ENCODE measurements around the gene PRSS1.
"Not testable (repeated sequence)": the region's sequence is repeated elsewhere in the genome, so short reads cannot be mapped to it uniquely, and the experiment has no call there.

Gene PRSS1

DNA sequence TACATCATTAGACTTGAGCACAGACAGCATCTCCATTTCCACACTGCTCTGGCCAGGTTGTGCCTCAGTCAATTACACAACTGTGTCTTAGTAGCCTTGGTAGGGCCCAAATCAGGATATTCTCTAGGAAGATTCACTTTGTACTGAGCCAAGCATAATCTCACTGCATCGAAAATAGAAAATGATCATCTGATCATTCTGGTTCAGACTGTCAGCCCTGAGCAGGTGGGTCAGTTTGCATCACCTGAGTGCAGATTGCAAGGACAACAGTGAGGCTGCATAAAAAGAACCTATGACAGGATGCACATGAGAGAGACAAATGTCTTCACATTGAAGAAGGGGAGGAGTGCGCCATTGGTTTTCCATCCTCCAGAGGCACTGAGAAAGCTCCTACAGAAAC, 862 bp upstream of the PRSS1 start:
- not testable (repeated sequence) for DNase-seq

DNA sequence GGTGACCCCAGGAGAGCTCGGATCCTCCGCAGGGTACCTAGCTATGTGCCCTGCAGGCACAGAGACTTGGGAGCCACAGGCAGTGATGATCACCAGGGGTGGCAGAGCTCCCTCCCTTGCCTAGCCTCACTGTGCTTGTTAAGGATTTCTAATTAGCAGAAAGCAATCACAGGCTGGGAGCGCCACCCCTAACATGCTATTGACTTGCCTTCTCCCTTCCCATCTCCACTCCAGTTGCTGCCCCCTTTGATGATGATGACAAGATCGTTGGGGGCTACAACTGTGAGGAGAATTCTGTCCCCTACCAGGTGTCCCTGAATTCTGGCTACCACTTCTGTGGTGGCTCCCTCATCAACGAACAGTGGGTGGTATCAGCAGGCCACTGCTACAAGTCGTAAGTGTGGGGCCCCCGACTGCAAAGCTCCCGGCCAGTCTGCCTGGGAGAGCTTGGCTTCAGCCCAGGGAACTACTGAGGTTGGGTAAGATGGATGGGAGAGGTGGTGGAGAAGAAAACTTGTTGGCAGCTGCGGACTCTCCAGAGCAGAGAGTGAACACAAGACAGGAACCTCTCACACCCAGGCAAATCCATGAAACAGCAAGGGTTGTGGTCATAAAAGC, 1.2 kb downstream of the PRSS1 start:
- DNase-seq: no peak

DNA sequence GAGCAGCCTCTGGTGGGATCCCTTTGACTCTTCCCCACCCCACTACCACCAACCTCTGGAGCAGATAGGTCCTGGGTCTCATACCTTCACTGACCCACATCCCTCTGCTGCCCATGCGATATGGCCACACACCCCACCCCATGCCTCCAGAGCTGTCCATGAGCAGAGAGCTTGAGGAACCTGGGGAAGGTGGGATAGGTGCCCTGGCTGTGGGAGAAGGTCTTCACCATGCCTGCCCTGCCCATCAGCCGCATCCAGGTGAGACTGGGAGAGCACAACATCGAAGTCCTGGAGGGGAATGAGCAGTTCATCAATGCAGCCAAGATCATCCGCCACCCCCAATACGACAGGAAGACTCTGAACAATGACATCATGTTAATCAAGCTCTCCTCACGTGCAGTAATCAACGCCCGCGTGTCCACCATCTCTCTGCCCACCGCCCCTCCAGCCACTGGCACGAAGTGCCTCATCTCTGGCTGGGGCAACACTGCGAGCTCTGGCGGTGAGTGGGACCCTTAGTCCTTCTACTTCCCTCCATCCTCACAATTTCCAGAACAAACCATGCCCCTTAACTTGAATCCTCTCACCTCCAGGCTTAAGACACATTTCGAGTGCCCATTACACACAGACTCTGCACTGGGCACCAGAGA, 2.4 kb downstream of the PRSS1 start:
- not testable (repeated sequence) for DNase-seq

DNA sequence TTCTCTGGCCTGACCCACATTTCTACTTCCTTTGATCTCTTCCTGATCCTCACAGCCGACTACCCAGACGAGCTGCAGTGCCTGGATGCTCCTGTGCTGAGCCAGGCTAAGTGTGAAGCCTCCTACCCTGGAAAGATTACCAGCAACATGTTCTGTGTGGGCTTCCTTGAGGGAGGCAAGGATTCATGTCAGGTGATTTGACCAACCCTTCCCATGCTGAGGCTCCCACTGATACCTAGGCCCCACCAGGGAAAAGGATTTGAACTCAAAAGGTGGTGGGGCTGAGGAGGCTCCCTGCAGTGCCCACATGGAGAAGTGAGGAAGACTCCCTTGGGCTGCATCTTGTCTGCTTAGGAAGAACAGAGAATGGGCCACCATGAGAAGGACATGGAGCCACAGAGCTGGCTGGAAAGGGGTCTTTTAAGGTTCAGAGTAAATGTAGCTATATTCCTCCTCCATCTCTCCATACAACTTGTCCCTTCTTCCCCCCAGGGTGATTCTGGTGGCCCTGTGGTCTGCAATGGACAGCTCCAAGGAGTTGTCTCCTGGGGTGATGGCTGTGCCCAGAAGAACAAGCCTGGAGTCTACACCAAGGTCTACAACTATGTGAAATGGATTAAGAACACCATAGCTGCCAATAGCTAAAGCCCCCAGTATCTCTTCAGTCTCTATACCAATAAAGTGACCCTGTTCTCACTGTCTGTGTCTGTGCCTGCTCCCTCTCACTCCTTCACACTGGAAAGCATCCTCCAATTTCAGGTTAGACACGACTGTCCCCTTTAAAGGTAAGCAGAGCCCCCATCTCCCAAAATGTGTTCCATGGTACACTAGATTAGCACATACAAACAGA, 3.3 kb downstream of the PRSS1 start:
- DNase-seq: no peak

DNA sequence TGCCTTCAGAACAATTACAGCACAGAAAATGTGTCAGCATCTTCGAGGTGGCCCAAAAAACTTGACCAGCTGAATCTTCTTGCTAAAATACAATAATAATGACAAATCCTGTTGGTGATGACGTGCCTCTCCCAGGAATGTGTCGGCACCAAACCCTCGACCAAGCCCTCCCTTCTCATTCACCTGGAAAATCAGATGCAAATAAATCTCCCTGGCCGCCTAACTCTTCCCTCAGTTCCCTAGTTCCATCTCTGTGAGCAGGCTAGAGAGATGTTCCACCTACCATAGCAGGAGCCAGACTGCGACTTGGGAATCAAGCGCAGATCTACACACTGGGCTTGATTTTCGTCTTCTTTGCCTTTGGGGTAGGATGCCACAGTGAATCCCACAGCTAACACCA, 4.1 kb downstream of the PRSS1 start:
- no peak for DNase-seq

DNA sequence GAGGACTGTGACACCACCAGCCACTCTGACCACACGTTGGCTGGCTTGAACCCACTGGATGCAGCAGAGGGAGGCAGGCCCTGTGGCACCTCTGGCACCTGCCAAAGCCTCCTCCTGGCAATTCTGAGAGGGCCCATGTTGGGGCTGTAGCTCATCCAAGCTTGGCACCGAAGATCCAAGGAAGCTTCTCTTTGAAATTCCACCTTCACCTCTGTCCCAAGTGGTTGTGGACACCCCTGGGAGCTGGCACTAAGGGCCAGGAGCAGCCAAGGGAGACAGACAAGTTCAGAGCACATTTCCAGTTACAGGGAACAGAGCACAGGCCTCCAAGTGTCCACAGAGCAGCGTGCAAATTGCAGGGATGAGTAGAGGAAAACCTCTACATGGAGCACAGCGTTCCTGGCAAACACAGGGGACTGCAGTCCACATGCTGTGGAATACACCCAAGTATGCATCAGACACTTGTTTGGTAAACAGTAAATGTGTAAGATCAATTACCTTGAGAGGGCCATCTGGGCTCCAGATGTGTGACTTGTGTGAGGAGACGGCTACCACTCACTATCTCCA, 4.7 kb downstream of the PRSS1 start:
- DNase-seq: not testable (repeated sequence)

DNA sequence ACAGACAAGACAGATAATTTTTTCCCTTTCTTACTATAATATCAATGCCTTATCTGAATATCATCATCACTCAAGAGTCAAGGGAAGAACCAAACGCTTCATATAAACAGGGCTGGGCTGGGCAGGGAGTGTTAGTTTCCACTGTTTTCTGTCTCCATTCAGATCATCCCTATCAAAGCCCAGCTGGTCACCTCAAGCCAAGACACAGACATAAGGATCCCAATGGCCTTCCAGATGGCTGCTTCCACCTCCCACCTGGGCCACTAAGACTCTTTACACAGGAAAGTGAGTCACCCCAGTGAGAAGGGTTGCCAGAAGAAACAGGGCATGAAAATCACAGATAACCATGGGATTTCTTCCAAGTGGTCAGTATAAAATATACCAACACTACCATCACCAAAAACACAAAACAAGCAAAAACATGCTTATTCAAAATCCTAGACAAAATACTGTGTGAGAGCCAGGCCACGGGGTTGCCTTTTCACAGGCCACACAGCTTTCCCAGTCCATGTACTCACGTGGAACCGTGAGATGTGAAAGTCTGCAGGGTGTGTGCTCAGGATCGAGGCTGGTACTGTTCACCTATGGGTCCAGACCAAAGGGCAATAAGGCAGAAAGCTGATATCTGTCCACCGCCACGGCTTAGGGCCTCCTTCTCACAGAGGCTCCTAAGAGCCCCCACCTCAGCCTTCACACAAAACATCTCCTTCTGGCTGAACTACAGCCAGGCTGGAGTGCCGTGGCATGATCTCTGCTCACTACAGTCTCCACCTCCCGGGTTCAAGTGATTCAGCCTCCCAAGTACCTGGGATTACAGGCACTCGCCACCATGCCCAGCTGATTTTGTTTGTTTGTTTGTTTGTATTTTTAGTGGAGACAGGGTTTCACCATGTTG, 5.7 kb downstream of the PRSS1 start:
- no peak for DNase-seq

DNA sequence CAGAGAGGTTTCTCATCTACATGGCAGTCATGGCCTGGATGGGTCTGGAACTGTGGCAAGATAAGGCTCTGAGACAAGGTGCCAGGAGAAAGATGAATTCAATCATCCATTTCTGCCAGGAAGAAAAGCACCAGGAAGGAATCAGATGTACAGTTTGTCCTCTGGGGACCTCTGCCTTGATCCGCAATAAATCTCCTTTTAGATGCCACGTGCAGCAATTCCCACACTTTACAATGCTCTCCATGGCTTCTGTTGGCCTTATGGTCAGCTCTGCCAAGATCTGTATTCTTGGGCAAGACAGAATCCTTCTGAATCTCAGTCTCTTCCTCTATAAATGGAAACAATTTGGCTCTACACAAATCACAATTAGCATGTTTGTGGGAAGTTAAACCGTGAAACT, 9.0 kb downstream of the PRSS1 start:
- not testable (repeated sequence) for DNase-seq

DNA sequence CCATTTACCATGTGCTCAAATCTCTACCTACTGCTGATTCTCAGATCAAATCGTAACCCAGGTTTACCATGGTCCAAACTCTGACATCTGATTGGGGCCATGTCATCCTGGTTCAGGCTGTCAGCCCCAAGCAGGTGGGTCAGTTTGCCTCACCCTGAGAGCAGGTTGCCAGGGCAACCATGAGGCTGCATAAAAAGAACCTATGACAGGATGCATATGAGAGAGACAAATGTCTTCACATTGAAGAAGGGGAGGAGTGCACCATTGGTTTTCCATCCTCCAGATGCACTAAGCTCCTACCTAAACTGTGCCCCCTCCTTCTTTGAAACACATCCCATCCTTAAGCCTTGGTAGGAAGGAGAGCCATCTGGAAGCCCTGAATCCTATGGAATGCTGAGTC, 10.2 kb downstream of the PRSS1 start:
- no peak for DNase-seq

DNA sequence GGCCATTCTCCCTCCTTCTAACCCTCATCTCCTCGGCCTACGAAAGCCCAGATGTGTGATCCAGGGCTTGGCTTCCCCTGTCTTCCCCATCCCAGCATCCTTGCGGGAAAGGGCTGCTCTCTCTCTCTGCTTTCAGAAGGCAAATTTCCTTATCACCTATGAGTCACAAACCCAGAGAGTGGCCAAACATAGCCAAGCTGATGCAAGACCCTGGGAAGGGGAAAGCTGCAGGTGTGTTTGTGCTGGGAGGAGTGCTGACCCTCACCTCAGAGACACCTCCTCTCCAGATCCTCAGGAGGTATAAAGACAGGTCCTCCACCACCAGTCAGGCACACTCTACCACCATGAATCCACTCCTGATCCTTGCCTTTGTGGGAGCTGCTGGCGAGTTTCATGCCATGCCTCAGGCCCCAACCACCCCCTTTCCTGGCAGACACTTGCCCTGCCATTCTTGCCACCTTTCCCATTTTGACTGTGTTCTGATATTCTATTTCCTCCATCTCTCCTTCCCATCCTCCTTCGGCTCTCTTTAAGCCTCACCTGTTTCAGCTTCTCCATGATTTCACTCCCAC, 10.9 kb downstream of the PRSS1 start:
- no peak for DNase-seq

DNA sequence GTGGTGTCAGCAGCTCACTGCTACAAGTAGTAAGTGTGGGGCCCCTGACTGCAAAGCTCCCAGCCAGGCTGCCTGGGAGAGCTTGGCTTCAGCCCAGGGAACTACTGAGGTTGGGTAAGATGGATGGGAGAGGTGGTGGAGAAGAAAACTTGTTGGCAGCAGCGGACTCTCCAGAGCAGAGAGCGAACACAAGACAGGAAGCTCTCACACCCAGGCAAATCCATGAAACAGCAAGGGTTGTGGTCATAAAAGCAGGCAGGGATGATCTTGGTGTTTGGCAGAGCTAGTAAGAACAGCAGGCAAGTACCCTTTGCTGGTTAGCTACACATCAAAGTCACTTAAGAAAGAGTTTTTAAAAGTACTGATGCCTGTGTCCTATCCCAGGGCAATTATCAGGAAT, 12.3 kb downstream of the PRSS1 start:
- DNase-seq: not testable (repeated sequence)

DNA sequence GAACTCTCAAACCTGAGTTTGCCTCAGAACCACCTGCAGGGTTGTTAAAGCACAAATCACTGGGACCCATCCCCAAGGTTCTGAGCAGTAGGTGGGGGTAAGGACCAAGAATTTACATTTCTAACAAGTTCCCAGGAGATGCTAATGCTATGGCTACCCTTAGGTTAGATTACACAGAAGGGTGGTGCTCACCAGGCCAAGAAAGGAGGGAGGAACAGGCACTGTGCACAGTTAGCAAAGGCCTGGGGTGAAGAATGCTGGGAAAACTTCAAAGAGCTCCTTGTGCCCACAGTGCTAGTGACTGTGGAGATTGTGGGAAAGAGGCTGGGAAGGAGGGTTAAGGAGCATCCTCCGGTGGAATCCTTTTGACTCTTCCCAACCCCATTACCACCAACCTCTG, 12.8 kb downstream of the PRSS1 start:
- no peak for DNase-seq

DNA sequence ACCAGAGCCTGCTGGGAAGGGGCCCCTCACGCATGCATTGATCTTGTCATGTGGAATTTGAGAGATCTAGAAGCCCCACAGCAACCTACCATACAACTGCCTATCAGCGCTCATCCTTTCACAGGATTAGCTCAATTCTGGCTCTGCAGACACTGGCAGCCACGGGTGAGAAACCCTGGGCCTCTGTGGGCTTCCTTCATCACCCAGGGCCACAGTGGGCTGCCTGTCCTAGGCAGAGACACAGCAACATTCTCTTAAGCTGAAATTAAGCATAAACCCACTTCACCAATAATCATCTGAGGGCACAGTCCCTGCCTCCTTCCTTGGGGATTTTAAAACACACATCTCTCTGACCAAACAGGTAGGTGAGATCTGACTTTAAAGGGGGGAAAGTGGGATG, 18.2 kb downstream of the PRSS1 start:
- DNase-seq: no peak

DNA sequence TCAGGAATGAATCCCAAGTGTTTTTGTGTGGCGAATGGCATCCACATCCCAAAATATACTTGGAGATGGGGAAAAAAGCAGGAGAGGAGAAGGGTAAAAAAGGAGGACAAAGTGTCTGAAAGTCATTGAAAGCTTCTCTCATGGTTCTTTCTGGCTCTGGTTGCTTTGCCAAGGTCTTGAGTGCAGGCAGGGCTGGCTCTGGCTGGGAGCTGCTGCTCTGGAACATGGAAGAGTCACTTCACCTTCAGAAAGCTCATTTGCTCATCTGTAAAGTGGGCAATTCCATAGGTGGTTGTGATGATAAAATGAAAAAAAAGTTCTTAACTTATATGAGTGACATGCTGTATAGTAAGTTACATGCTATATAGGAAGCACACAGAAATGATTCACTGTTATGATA, 18.6 kb downstream of the PRSS1 start:
- no peak for DNase-seq

DNA sequence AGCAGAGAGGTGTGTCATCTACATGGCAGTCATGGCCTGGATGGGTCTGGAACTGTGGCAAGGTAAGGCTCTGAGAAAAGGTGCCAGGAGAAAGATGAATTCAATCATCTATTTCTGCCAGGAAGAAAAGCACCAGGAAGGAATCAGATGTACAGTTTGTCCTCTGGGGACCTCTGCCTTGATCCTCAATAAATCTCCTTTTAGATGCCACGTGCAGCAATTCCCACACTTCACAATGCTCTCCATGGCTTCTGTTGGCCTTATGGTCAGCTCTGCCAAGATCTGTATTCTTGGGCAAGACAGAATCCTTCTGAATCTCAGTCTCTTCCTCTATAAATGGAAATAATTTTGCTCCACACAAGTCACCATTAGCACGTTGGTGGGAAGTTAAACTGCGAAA, 19.6 kb downstream of the PRSS1 start:
- not testable (repeated sequence) for DNase-seq

DNA sequence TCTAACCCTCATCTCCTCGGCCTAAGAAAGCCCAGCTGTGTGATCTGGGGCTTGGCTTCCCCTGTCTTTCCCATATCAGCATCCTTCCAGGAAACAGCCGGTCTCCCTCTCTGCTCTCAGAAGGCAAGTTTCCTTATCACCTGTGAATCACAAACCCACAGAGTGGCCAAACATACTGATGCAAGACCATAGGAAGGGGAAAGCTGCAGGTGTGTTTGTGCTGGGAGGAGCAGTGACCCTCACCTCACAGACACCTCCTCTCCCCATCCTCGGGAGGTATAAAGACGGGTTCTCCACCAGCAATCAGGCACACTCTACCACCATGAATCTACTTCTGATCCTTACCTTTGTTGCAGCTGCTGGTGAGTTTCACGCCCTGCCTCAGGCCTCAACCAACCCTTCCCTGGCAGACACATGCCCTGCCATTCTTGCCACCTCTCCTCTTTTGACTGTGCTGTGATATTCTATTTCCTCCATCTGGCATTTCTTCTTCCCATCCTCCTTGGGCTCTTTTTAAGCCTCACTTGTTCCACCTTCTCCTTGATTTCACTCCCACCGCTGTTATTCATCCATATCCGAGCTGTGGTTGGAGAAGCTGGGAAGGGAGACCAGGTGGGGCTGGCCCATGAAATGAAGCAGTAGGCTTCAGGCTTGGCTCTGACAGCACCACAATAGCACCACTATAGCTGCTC, 21.5 kb downstream of the PRSS1 start, which contains the start of gene PRSS2:
PRSS2 (plus strand) TSS at position 310 of the 692 bp plus-strand sequence; CDS start at position 323, 13 bp downstream.
- no peak for DNase-seq

DNA sequence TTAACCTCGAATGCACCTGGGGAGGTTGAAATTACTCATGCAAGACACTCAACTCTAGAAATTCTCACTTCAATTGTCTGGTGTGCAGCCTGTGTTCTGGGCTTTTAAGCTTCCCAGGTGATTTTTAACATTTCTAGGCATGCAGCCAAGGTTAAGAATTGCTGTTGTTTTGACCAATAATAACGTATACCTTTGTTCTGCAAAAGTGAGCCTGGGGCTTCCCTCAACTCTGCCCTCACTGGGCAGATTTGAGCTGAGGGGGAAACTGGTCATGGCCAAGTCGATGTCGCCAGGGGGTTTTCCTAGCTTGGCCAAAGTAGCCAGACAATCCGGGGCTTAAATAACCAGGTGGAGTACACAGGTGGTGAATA, 22.1 kb downstream of the PRSS1 start:
- no peak for DNase-seq

DNA sequence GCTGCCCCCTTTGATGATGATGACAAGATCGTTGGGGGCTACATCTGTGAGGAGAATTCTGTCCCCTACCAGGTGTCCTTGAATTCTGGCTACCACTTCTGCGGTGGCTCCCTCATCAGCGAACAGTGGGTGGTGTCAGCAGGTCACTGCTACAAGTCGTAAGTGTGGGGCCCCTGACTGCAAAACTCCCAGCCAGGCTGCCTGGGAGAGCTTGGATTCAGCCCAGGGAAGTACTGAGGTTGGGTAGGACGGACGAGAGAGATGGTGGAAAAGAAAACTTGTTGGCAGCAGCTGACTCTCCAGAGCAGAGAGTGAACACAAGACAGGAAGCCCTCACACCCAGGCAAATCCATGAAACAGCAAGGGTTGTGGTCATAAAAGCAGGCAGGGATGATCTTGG, 22.8 kb downstream of the PRSS1 start:
- DNase-seq: no peak

DNA sequence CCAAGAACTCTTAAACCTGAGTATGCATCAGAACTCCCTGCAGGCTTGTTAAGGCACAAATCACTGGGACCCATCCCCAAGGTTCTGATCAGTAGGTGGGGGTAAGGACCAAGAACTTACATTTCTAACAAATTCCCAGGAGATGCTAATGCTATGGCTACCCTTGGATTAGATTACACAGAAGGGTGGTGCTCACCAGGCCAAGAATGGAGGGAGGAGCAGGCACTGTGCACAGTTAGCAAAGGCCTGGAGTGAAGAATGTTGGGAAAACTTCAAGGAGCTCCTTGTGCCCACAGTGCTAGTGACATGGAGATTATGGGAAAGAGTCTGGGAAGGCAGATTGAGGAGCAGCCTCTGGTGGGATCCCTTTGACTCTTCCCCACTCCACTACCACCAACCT, 23.4 kb downstream of the PRSS1 start:
- no peak for DNase-seq

DNA sequence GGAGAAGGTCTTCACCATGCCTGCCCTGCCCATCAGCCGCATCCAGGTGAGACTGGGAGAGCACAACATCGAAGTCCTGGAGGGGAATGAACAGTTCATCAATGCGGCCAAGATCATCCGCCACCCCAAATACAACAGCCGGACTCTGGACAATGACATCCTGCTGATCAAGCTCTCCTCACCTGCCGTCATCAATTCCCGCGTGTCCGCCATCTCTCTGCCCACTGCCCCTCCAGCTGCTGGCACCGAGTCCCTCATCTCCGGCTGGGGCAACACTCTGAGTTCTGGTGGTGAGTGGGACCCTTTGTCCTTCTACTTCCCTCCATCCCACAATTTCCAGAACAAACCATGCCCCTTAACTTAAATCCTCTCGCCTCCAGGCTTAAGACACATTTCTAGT, 24.0 kb downstream of the PRSS1 start:
- no peak for DNase-seq

DNA sequence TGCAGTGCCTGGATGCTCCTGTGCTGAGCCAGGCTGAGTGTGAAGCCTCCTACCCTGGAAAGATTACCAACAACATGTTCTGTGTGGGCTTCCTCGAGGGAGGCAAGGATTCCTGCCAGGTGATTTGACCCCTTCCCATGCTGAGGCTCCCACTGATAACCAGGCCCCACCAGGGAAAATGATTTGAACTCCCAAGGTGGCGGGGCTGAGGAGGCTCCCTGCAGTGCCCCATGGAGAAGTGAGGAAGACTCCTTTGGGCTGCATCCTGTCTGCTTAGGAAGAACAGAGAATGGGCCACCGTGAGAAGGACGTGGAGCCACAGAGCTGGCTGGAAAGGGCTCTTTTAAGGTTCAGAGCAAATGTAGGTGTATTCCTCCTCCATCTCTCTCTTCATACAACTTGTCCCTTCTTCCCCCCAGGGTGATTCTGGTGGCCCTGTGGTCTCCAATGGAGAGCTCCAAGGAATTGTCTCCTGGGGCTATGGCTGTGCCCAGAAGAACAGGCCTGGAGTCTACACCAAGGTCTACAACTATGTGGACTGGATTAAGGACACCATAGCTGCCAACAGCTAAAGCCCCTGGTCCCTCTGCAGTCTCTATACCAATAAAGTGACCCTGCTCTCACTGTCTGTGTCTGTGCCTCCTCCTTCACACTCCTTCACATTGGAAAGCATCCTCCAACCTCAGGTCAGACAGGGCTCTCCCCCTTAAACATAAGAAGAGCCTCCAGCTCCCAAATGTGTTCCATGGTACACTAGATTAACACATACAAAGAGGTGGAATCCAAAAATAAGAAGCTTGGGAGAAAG, 24.9 kb downstream of the PRSS1 start:
- no peak for DNase-seq

Data from right forelimb (tissue), 1 donor.